Neural cell (in vitro differentiated cells): Measurements from ENCODE around the gene TUBB4B. TPM values are rescaled to one million over a fixed set of nuclear protein-coding genes. Genes with fewer than 3 reads are reported as not detected.

Experiments
- H2AFZ ChIP-seq: fragments of 200-600, 300-800 bp; sonication (generic), shearing (Covaris generic); 2 replicates; pipeline ENCODE4 v1.6.0; 2014; ENCODE audit warnings: low read depth, mild to moderate bottlenecking, antibody characterized with exemption, low read length, moderate library complexity
- H3F3A ChIP-seq: fragments of 200-600 bp; shearing (Covaris generic); 2 replicates; pipeline ENCODE4 v1.6.1; 2016; ENCODE audit warnings: mild to moderate bottlenecking, moderate library complexity, mixed read lengths, antibody characterized with exemption, low read length; ENCODE audit not compliant: insufficient read depth, poor library complexity, severe bottlenecking
- H3K27ac ChIP-seq: fragments of 200-600, 300-800 bp; sonication (generic), shearing (Covaris generic); 2 replicates; pipeline ENCODE4 v1.5.1; 2014; ENCODE audit warnings: mild to moderate bottlenecking, low read length, moderate library complexity
- H3K27me3 ChIP-seq: fragments of 300-800, 200-600 bp; sonication (generic), shearing (Covaris generic); 2 replicates; pipeline ENCODE4 v1.6.0; 2014; ENCODE audit warnings: mild to moderate bottlenecking, low read depth, low read length, moderate library complexity; ENCODE audit not compliant: insufficient read depth
- H3K36me3 ChIP-seq: fragments of 300-800, 200-600 bp; sonication (generic), shearing (Covaris generic); 2 replicates; pipeline ENCODE4 v1.5.1; 2014; ENCODE audit warnings: mild to moderate bottlenecking, antibody characterized with exemption, low read length, moderate library complexity; ENCODE audit not compliant: insufficient read depth
- H3K4me2 ChIP-seq: fragments of 300-800, 200-600 bp; sonication (generic), shearing (Covaris generic); 2 replicates; pipeline ENCODE4 v1.6.0; 2014; ENCODE audit warnings: mild to moderate bottlenecking, low read length
- H3K4me3 ChIP-seq: fragments of 300-800, 200-600 bp; sonication (generic), shearing (Covaris generic); 2 replicates; pipeline ENCODE4 v1.5.1; 2014; ENCODE audit warnings: mild to moderate bottlenecking, low read length, moderate library complexity
- H3K79me2 ChIP-seq: fragments of 200-600 bp; shearing (Covaris generic); replicated peaks from 2 replicates; pipeline ENCODE4 v1.6.0; 2014; ENCODE audit warnings: mild to moderate bottlenecking, low read length, moderate library complexity; ENCODE audit not compliant: insufficient read depth
- H3K9ac ChIP-seq: fragments of 300-800, 200-600 bp; sonication (generic), shearing (Covaris generic); 2 replicates; pipeline ENCODE4 v1.6.1; 2016; ENCODE audit warnings: mild to moderate bottlenecking, low read length, mixed read lengths
- H3K9me2 ChIP-seq: fragments of 200-600 bp; shearing (Covaris generic); 2 replicates; pipeline ENCODE4 v1.6.1; 2016; ENCODE audit warnings: mild to moderate bottlenecking, low read length, mixed read lengths; ENCODE audit not compliant: insufficient read depth
- H3K9me3 ChIP-seq: fragments of 200-600, 300-800 bp; sonication (generic), shearing (Covaris generic); 2 replicates; pipeline ENCODE4 v1.6.1; 2016; ENCODE audit warnings: mild to moderate bottlenecking, mixed run types, low read length, moderate library complexity, mixed read lengths
- H4K20me1 ChIP-seq: fragments of 200-600 bp; shearing (Covaris generic); 2 replicates; pipeline ENCODE4 v1.6.1; 2016; ENCODE audit warnings: mild to moderate bottlenecking, mixed run types; ENCODE audit not compliant: insufficient read depth
- CTCF ChIP-seq: fragments of 450-650 bp; IDR thresholded peaks from 2 replicates; pipeline ENCODE4 v1.5.1; 2014; ENCODE audit warnings: antibody characterized with exemption, mild to moderate bottlenecking, moderate library complexity; ENCODE audit not compliant: poor library complexity, severe bottlenecking
- EP300 ChIP-seq: fragments of 450-650 bp; conservative IDR thresholded peaks from 2 replicates; pipeline ENCODE4 v1.6.1; 2014; ENCODE audit warnings: antibody characterized with exemption, mild to moderate bottlenecking, moderate library complexity; ENCODE audit not compliant: poor library complexity, severe bottlenecking
- EZH2 ChIP-seq: fragments of 200-600, 300-800 bp; shearing (Covaris generic), sonication (generic); IDR thresholded peaks from 2 replicates; pipeline ENCODE4 v1.6.1; 2014; ENCODE audit warnings: antibody characterized with exemption, low read length, borderline replicate concordance, mild to moderate bottlenecking; ENCODE audit not compliant: insufficient read depth, poor library complexity, severe bottlenecking
- MXI1 ChIP-seq: fragments of 450-650 bp; conservative IDR thresholded peaks from 2 replicates; pipeline ENCODE4 v1.6.1; 2014; ENCODE audit warnings: antibody characterized with exemption, mild to moderate bottlenecking; ENCODE audit not compliant: poor library complexity, severe bottlenecking
- POLR2AphosphoS5 ChIP-seq: IDR thresholded peaks from 2 replicates; pipeline ENCODE4 v1.6.1; 2012
- RAD21 ChIP-seq: fragments of 450-650 bp; conservative IDR thresholded peaks from 2 replicates; pipeline ENCODE4 v1.6.1; 2014; ENCODE audit warnings: antibody characterized with exemption, mild to moderate bottlenecking, moderate library complexity
- REST ChIP-seq: IDR thresholded peaks from 2 replicates; pipeline ENCODE4 v1.6.1; 2012; ENCODE audit warnings: borderline replicate concordance
- SMC3 ChIP-seq: fragments of 450-650 bp; conservative IDR thresholded peaks from 2 replicates; pipeline ENCODE4 v1.6.1; 2014; ENCODE audit warnings: antibody characterized with exemption, mild to moderate bottlenecking, moderate library complexity; ENCODE audit not compliant: poor library complexity
- TAF1 ChIP-seq: IDR thresholded peaks from 2 replicates; pipeline ENCODE4 v1.6.1; 2012; ENCODE audit warnings: low read depth
- polyA minus RNA-seq: library from RNA; depleted of rRNA, polyadenylated mRNA; stranded (reverse); fragments of >200 nt; gene quantifications from 2 replicates; pipeline ENCODE4 v1.2.3, GENCODE V29; 2014
- polyA plus RNA-seq: library from polyadenylated mRNA; depleted of rRNA; stranded (reverse); fragments of >200 nt; gene quantifications from 2 replicates; pipeline ENCODE4 v1.2.3, GENCODE V29; 2014

The TUBB4B gene
- polyA plus RNA-seq = 60.3 and 68.8 TPM in 2 replicates
- polyA minus RNA-seq = 39.7 and 44.3 TPM in 2 replicates

- Histone ChIP-seq H3K27me3 (no peaks in the 10 kb centered on the region), H3K4me2 (peak within 1 kb of the TSS; percentile 78), H3K9me3 (no peaks in the 10 kb centered on the region), H3K9me2 (no peaks in the 10 kb centered on the region), H3K4me3 (peak within 1 kb of the TSS; percentile 96), H3K27ac (peak within 1 kb of the TSS; percentile 89), H2AFZ (peak within 1 kb of the TSS; percentile 80), H3K36me3 (no peaks in the 10 kb centered on the region), H3K79me2 (peaks cover 14% of the 10 kb centered on the region), H3K9ac (peak within 1 kb of the TSS; percentile 90), H4K20me1 (no peaks in the 10 kb centered on the region), H3F3A (no peaks in the 10 kb centered on the region)
- TF ChIP-seq SMC3 (no peak), EP300 (no peak), REST (peak; percentile 99), TAF1 (peak; percentile 99), POLR2AphosphoS5 (peak; percentile 100), EZH2 (no peak), RAD21 (no peak), MXI1 (peak; percentile 38), CTCF (no peak)
These were observed at the start of gene TUBB4B for GRCh38 chr9:137240841-137241489. TSS of gene TUBB4B (plus strand) at chr9:137241287. CDS start at chr9:137241361, 74 bp downstream.

- H4K20me1 ChIP-seq = no peaks in the 10 kb centered on the region
- no peaks in the 10 kb centered on the region for H3K9me2 ChIP-seq
- H3K27ac ChIP-seq = no peak overlapping the region
- no peak overlapping the region for H3K4me2 ChIP-seq
- no peaks in the 10 kb centered on the region for H3K9me3 ChIP-seq
- H3K36me3 ChIP-seq = no peaks in the 10 kb centered on the region
- TF ChIP-seq POLR2AphosphoS5 (no peak), EZH2 (no peak), EP300 (no peak), RAD21 (no peak), CTCF (no peak), TAF1 (no peak), SMC3 (no peak), MXI1 (no peak), REST (no peak)
- peaks cover 13% of the 10 kb centered on the region for H3K79me2 ChIP-seq
- H3K9ac ChIP-seq = no peak overlapping the region
- no peak overlapping the region for H2AFZ ChIP-seq
- H3K27me3 ChIP-seq = no peaks in the 10 kb centered on the region
- H3F3A ChIP-seq = no peaks in the 10 kb centered on the region
- no peak overlapping the region for H3K4me3 ChIP-seq
These were observed 49.2 kb upstream of the TUBB4B start for GRCh38 chr9:137191691-137192447.
